GM21381 (cell line): ENCODE measurements around the gene TTC39C.
"Not testable (repeated sequence)": the region's sequence is repeated elsewhere in the genome, so short reads cannot be mapped to it uniquely, and the experiment has no call there.

Experiments used
- ATAC-seq: cut with Tn5 transposase; IDR thresholded peaks from one replicate; pipeline ENCODE4 v1.9.1; 2021; ENCODE audit warnings: mild to moderate bottlenecking, moderate library complexity; ENCODE audit not compliant: unreplicated experiment

The TTC39C gene

DNA sequence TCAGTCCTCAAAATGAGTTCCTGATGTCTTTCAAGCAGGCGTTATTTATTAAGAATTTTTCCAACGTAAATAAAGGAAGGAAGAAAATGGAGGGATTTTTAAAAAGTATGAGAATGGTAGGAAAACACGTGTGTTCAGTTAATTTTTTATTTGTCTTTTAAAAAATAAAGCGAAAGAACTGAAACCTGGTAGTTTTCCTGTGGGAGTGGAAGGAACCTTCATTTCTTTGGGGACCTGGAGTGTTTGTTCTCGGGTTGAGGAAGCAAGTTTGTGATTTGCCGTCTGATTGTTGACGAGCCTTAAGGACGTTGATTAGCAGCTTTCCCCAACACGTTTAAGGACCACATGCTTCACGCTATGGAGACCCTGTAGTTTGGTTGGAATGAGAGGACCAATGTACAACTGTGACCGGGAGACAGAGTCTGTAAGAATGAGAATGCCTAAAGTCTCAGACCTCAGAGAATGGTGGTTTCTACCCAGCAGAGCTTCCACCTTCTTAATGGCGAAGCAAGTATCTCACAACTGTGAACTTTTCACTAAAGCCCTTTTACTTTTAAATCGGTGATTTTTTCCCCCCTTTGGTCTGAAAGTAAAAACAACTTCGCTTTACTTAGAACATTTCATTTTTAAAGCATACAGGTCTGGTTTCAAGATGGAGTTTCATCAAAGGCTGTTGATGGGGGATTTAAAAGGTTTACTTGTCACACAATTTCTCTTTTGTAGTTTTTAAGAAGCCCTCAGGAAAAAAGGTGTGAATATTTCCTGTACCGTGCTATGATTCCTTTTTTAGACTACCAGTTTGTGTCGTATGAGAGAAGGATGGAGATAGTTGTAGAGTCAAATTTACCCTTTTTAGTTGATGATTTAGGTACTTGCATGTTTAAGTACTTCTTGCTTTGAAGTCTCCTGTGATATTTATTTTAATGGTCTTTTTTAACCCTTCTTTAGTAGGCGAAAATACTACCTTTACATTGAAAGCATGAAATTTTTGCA lies 1.4 kb downstream of the TTC39C start:
- ATAC-seq, result no peak

DNA sequence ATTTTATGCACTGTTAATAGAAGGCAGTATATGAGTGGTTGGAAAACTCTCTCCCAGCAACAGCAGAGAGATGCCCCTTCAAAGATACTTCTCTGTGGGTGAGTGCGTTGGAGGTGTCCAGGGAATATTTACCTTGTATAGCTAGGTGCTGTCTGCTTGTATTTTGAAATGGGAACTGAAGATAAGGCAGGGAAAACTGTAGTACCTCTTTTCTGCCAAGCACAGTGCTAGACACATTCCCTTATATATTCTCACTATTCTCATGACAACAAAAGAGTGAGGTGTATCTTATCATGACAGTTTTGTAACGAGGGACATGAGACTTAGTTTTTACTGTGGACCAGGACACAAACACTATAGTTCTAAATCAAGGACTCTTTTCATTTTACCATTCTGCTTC lies 2.1 kb downstream of the TTC39C start:
- no peak for ATAC-seq

DNA sequence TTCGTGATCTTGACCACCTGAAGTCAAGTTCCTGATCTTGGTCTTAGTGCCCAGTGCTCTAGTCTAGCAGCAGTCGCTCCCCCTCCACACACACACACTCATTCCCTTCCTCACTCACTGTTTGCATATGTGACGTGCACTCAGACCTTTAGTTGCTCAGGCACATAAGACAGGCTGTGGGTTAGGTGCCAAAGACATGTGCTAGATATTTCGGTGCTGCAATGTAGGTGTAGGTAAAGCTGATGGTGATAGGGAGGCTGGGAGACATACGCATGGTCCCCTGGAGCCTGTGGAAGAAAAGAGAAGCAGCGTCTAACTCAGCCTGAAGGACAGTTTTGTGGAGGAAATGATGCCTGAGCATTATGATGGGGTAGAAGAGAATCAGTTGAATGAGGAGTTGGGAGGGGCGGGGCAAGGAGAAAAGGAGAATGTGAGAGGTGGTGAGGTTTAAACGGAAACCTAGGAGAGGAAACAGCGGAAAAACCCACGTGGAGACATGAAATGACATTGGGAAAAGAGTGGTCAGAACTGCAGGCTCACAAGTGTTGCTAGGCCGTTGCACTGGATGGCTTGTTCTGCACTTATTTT lies 3.8 kb downstream of the TTC39C start:
- ATAC-seq, result no peak

DNA sequence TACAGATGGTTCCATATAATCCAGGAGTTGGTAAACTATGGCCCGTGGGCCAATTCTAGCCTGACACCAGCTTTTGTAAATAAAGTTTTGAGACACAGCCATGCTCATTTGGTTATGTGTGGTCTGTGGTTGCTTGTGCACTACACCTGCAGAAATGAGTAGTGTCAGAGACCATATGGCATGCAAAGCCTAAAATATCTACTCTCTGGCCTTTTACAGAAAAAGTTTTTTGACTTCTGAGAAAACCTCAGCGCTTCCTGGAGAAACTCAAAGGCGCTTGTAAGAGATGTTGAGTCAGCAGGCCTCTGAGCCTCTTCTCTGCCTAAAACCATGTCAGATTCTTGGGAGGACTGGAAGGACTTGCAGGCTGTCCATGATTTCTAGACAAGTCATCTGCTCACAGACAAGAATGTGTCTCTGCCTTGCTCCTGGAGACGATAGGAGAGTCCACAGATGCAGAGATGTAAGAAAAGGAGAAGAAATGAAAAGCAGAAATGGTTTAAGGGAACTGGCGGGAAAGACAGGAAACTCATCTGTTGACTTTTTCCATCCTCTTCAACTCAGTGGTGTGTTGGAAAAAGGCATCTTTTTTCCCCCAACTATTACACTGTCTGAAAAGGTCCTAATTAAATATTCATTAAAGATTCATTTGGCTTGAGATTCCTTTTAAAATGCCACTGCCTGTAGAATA lies 5.2 kb downstream of the TTC39C start:
- peak; percentile 81 for ATAC-seq

DNA sequence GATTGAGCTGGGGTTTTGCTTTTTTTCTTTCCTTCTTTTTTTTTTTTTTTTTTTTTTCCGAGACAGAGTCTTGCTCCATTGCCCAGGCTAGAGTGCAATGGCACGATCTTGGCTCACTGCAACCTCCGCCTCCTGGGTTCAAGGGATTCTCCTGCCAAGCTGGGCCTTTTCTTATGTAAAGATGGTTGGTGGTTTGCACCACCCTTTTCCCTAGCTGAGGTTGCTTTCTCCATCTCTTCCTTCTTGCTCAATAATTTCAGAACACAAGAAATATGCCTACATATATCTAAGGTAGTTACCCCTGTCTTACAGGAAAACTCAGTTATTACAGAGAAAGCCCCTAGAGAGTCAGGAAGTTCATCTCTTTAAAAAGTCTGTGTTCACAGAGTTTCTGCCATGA lies 7.0 kb downstream of the TTC39C start:
- no peak for ATAC-seq

DNA sequence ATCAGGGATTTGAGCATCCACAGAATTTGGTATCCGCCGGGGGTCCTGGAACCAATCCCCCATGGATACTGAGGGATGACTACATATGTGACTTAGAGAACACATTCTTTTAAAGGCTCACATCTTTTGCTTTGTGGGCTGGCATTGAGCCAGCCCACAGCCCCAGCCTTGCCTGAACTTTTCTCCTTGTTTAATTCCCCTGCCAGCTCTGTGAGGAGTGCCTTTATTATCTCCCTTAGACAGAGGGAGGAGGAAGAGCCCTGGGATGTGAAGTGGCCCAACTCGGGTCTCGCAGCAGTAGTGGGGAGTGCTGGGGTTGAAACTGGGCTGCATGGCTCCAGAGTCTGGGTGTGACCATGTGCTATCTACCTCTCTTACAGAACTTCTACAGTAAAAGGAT lies 7.6 kb downstream of the TTC39C start:
- no peak for ATAC-seq

DNA sequence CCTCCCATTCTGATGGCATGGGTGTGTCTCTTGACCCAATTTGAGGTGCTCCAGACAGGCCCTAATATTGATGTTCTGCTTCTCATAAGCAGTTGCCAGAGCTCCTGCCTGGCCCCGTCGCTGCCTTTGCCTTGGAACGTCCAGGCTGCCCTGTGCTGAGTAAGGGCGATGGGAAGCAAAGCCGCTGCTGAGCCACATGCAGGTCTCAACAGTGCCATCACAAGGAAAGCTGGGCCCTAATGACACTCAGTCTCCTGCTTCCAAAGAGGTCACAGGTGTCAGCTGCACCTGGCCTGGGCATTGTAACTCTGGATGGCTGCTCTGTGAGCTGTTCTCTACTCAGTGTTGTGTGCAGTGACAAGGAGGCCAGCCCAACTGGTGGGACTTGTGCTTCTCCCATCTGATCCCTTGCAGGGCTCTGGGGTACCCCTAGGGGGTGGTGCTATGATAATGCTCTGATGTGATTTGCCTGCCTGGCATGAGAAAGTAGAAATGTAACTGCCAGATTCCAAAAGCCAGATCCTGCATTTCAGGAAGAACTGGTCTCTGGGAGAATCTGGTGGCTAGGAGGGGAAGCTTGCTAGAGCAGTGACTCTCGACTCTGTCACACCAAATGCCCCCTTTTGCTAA lies 8.7 kb downstream of the TTC39C start:
- no peak for ATAC-seq

DNA sequence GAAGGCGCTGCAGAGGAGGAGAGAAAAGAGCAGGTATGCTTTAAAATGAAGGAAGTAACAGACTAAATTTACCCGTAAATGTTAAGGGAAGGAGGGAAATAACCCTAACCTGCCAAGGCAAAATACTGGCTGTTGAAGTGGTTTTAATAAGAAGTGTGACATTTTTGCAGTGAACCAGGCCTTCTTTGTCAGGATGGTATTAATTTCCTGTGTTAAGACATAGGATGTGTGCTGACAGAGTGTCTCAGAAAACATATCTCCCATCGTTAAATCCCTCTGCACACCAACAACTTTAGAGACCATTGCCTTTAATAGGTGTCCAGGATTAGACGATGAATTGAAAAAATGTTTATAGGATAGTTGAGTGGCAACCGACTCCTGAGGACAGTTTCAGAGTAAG lies 9.9 kb downstream of the TTC39C start:
- no peak for ATAC-seq

DNA sequence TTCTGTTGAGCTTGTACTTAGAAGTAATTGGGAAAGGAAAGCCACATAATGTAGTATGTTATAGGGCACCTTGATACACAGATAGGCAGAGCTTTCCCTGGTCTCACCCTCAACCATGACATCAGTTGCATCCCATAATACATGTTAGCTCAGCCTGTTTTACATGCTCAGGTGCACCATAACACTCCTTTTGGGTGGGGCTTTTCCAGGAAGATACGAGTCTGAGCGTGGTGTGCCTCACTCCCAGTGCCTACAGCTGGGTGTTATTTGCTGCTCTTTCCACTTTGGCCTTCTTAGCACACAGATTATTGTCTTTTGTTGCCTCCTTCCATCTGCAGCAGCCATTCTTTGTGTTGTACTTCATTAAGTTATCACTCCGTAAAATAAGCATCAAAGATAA lies 11.9 kb downstream of the TTC39C start:
- ATAC-seq, result no peak

DNA sequence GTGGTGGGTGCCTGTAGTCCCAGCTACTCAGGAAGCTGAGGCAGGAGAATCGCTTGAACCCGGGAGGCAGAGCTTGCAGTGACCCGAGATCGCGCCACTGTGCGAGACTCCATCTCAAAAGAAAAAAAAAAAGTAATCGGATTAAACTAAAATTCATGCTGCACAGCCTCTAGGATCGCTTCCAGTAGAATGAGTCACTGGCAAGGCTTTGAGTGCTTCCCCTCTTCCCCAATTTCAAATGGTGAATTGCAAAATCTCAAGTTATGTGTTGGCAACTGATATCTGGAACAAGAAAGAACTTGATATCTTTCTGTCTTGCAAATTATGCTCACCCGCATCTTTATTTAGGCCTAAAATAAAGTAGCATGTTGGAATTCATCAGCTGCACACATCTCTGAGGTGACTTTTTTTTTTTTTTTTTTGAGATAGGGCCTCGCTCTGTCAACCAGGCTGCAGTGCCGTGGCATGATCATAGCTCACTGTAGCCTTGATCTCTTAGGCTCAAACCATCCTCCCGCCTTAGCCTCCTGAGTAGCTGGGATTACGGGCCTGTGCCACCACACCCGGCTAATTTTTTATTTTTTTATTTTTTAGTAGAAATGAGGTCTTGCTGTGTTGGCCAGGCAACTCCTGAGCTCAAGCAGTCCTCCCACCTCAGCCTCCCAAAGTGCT lies 12.7 kb downstream of the TTC39C start:
- ATAC-seq, result no peak

DNA sequence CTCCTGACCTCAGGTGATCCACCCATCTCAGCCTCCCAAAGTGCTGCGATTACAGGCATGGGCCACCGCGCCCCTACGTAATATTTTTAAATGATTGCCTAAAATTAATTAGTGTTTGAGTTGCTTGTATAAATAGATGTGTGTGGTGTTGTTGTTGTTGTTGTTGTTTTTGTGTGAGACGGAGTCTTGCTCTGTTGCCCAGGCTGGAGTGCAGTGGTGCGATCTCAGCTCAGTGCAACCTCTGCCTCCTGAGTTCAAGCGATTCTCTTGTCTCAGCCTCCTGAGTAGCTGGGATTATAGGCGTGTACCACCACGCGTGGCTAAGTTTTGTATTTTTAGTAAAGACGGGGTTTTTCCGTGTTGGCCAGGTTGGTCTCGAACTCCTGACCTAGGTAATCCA lies 14.4 kb downstream of the TTC39C start:
- ATAC-seq, result not testable (repeated sequence)

DNA sequence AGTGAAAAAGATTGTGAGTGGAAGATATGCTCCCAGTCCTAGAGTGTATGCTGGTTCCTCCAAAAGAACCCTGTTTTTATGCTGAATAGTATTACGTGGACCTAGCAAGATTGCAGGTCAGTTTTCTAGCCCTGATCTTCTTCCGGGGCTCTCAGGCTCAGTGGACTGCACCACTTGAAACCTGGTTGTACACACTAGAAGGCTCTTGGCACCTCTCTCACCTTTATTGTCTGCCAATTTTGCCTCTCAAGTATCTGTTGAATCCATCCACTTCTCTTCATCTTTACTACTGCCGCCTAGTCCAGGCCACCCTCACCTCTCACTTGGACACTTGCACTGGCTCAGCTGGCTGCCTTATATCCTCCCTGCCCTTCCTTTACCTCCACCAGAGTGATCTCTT lies 16.8 kb downstream of the TTC39C start:
- no peak for ATAC-seq

DNA sequence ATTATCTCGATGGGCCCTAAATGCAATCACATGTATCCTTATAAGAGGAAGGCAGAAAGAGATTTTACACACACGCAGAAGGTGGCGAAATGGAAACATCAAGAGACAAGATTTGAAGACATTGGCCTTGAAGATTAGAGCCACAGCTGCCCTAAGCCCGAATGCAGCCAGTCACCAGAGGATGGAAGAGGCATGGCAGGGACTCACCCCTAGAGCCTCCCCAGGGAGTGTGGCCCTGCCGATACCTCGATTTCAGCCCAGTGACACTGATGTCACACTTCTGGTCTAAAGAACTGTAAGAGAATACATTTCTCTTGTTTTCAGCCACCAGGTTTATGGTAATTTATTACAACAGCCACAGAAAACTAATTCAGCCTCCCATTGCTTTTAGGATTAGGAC lies 17.4 kb downstream of the TTC39C start:
- peak; percentile 87 for ATAC-seq

DNA sequence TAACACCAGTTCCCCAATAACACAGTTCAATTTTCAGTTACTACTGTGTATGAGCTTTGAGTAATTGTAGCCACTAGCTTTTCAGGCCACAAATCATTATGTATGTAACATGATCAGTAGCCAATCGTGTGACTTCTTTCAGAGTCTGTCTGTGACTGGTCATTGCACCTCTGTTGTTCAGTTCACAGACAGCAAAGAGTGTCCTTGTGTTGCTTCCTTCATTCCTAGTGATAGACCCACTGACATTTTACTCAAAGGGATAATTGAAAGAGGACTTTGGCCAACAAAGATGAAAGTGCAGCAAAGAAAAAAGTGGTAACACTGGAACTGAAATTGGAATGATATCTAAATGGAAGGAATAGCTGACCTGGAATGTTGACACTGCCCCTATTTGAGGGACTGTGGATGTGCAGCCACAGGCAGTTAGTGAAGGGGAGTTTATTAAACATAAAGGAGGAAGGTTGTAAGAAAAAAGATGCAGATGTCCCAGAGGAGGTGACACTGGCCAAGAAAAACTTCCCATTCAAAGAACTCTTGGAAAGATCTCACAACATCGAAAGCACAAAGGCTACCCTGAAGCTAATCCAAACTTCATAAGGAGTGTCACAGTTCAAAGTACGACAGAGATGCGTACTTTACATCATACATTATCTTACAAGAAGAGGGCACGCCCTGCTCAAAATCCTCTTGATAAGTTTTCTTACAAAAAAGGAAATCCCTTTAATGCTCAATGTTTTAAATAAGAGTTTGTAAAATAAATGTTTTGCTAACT lies 19.3 kb downstream of the TTC39C start:
- no peak for ATAC-seq

DNA sequence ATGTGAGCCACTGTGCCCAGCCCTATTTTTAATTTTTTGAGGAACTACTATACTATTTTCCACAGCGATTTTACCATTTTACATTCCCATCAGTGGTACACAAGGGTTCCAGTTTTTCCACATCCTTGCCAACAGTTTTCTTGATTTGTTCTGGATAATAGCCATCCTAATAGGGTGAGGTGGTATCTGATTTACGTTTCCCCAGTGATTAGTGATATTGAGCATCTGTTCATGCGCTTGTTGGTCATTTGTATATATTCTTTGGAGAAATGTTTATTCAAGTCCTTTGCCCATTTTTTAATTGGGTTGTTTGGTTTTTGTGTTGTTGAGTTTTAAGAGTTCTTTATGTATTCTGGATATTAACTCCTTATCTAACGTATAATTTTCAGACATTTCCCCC lies 20.8 kb downstream of the TTC39C start:
- no peak for ATAC-seq

DNA sequence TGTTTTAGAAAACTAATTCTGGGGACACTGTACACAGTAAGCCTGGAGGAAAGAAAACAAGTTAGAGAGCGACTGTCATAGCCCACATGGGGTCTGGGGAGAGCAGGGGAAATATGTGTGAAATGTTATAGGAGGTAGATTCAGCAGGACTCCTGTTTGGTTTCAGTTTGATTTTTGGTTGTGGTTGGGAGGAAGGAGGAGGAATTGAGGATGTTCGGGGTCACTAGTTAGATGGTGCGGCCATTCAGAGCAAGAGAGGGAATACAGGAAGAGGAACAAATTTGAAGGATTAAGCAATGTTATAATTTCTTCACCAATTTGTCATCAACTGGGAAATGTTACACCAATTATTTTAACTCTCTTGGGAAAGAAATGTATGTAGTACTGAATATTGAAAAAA lies 25.1 kb downstream of the TTC39C start:
- no peak for ATAC-seq

DNA sequence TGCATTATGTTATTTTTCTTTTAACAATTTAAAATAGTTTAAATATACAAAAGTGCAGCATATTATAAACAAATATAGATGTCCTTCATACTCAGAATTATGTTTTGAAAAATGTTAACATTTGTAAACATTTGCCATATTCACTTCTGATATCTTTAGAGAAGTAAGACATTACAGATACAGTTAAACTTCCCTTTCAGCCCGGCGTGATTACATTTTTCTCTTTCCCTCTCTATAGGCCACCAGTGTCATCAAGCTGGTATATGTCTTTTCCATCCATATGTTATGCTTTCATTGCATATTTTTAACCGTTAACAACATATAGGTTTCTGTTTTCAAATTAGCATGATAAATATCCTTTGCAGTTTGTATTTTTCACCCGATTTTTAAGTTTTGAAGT lies 27.1 kb downstream of the TTC39C start:
- ATAC-seq, result no peak

DNA sequence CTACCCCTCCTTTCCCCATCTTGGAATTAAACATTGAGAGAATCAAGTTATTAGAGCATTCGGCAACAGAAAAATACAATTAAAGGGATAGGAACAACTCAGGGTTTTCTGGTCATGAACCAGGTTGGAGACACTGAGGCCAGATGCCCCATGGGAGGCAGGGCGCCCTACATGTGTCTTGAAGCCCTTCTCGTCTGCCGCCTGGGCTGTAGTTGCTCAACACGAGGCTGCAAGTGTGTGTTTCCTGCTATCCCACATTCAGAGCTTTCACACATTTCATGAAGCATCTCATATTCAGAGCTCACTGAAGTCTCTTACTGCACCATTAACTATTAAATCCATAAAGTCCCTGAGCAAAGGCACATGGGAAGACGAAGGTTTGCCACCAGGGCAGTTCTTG lies 28.8 kb downstream of the TTC39C start:
- no peak for ATAC-seq

DNA sequence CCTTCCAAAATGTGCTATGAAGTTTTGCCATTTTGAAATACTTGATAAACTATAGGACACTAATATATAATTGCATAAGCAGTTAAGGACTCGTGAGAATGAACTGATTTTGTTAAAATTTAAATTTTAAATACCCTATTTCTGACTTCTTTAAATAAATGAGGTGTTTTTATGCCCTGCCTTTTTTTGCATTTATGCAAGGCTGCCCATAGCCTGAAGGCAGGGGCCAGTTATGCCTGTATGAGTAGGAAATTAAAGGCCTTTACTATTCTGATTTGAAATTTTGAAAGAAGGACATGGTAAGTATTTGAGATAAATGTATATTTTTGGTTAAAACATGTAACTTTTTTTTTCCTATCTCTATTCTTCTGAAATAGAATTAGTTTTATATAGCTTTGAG lies 33.7 kb downstream of the TTC39C start:
- no peak for ATAC-seq

DNA sequence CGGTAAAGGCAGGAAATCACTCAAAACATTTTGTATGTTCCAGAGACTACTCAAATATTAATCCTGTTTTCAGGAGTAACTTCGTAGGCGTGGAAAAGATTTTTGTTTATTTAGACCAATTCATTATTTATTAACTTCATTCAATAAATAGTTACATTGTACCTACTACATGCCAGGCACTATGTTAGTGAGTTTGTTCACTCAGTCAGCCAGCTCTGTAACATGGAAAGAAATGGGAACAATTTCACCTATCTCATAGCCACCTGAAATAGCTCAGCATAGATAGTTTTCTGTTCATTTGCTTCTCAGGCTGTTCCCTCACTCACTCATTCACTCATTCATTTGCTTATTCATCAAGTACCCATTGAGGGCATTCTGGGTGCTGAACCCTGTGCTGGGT lies 34.6 kb downstream of the TTC39C start:
- no peak for ATAC-seq
